Body of pancreas (tissue), 4 donors: ENCODE measurements around the gene KLK15. TPM values are rescaled to one million over a fixed set of nuclear protein-coding genes. Genes with fewer than 3 reads are reported as not detected.

Source experiments
- ATAC-seq: fragments of 150-250 bp; one replicate; pipeline ENCODE4 v1.9.1; 2016
- DNase-seq, 4 donors: peaks; one replicate each; pipeline ENCODE4 v3.0.0-alpha.2; 2019
- H3K27ac ChIP-seq, 4 donors: fragments of 200-600 bp; sonication (generic); 1 replicate in 3 of 4; 2 replicates in 1 of 4; pipeline versions ENCODE4 v1.5.1 to v1.6.1; 2016 to 2019; ENCODE audit warnings: mild to moderate bottlenecking in 1 of 4, mixed read lengths in 1 of 4, moderate library complexity in 1 of 4
- H3K27me3 ChIP-seq, 2 donors: fragments of 200-600 bp; sonication (generic); one replicate each; pipeline ENCODE4 v1.6.0; 2016; ENCODE audit warnings: mild to moderate bottlenecking in 1 of 2
- H3K36me3 ChIP-seq, 2 donors: fragments of 200-600 bp; sonication (generic); replicated peaks in 1 of 2; 2 replicates each; pipeline ENCODE4 v1.5.1; 2016; ENCODE audit warnings: low read depth in 2 of 2; ENCODE audit not compliant: insufficient read depth in 1 of 2
- H3K4me1 ChIP-seq: fragments of 200-600 bp; sonication (generic); one replicate; pipeline ENCODE4 v1.6.0; 2016
- H3K4me3 ChIP-seq, 2 donors: fragments of 200-600 bp; sonication (generic); 1 replicate in 1 of 2; 2 replicates in 1 of 2; pipeline ENCODE4 v1.5.1; 2016 to 2019
- H3K9me3 ChIP-seq, 3 donors: fragments of 200-600 bp; sonication (generic); 1 replicate in 2 of 3; 2 replicates in 1 of 3; pipeline ENCODE4 v1.5.1; 2016
- CTCF ChIP-seq, 7 experiments: fragments of 450-650 bp in 4 of 7; fragments of 200-600 bp in 3 of 7; sonication (generic) in 3 of 7; IDR thresholded peaks; one replicate each; pipeline ENCODE4 v1.5.1; 2016 to 2019; ENCODE audit warnings: antibody characterized with exemption in 7 of 7
- POLR2A ChIP-seq, 3 donors: fragments of 450-650 bp; IDR thresholded peaks; one replicate each; pipeline ENCODE4 v1.6.1; 2016; ENCODE audit warnings: antibody characterized with exemption in 3 of 3, mild to moderate bottlenecking in 2 of 3
- WGBS, 2 donors: methylation state at CpG; one replicate each; pipeline ENCODE4 v1.1.5; 2017; 5-methylcytosine and 5-hydroxymethylcytosine counted together
- intact Hi-C: fragments of 100-400 bp; cut with DNase I; formaldehyde crosslinking; loops from one replicate; pipeline ENCODE4 v1.15.1; 2023
- small RNA-seq: library from RNA; depleted of rRNA; stranded (forward); fragments of <200 nt; gene quantifications from one replicate; pipeline ENCODE3, GENCODE V24; 2016
- total RNA-seq, 2 donors: library from RNA; depleted of rRNA; stranded (reverse); fragments of >200 nt; gene quantifications; one replicate each; pipeline ENCODE4 v1.1.0, GENCODE V29; 2016

Gene KLK15
- total RNA-seq, 2 donors from 2014 or later = not detected

GRCh38 chr19:50778906-50779430, 54.4 kb downstream of the KLK15 start:
- no peak for TF ChIP-seq POLR2A (IDR thresholded peaks at IDR 0.05)
- no peak for TF ChIP-seq CTCF (IDR thresholded peaks at IDR 0.05)
- Histone ChIP-seq H3K27ac (no peak overlapping the region), H3K4me3 (no peak overlapping the region), H3K36me3 (no peaks in the 10 kb centered on the region), H3K4me1 (no peaks in the 10 kb centered on the region), H3K9me3 (no peaks in the 10 kb centered on the region), H3K27me3 (peaks cover 0 to 39% of the 10 kb centered on the region in 2 donors)
- no peak for DNase-seq
- ATAC-seq = no peak
- WGBS, 2 donors = 32% methylated on average over 6 to 7 of the region's 7 CpGs
- intact Hi-C loops = no loop called here

GRCh38 chr19:50777830-50778303, 55.5 kb downstream of the KLK15 start:
- ATAC-seq (no peak), DNase-seq (no peak)
- 0% methylated on average over 3 to 30 of the region's 30 CpGs for WGBS, 2 donors
- intact Hi-C loops = no loop called here
- peaks cover 0 to 39% of the 10 kb centered on the region in 2 donors for H3K27me3 ChIP-seq
- no peak overlapping the region for H3K4me3 ChIP-seq
- no peaks in the 10 kb centered on the region for H3K9me3 ChIP-seq
- no peak overlapping the region for H3K27ac ChIP-seq
- H3K4me1 ChIP-seq = no peaks in the 10 kb centered on the region
- TF ChIP-seq POLR2A (IDR thresholded peaks at IDR 0.05) (no peak), CTCF (IDR thresholded peaks at IDR 0.05) (no peak)
- H3K36me3 ChIP-seq = no peaks in the 10 kb centered on the region

GRCh38 chr19:50777261-50777660, 56.1 kb downstream of the KLK15 start:
- H3K27ac ChIP-seq = no peak overlapping the region
- no peak for TF ChIP-seq POLR2A (IDR thresholded peaks at IDR 0.05)
- no peak for TF ChIP-seq CTCF (IDR thresholded peaks at IDR 0.05)
- ATAC-seq (no peak), DNase-seq (no peak)
- peaks cover 0 to 5% (median 0%) of the 10 kb centered on the region in 3 donors for H3K9me3 ChIP-seq
- intact Hi-C loops = no loop called here
- peaks cover 0 to 39% of the 10 kb centered on the region in 2 donors for H3K27me3 ChIP-seq
- H3K4me1 ChIP-seq = no peaks in the 10 kb centered on the region
- H3K36me3 ChIP-seq = no peaks in the 10 kb centered on the region
- H3K4me3 ChIP-seq = no peak overlapping the region
- 21 to 28% methylated on average over 4 of the region's 4 CpGs for WGBS, 2 donors

- Histone ChIP-seq H3K9me3 (peaks cover 0 to 5% (median 0%) of the 10 kb centered on the region in 3 donors), H3K27ac (no peak overlapping the region), H3K4me1 (no peaks in the 10 kb centered on the region), H3K4me3 (no peak overlapping the region), H3K36me3 (no peaks in the 10 kb centered on the region), H3K27me3 (peaks cover 0 to 31% of the 10 kb centered on the region in 2 donors)
- no peak for DNase-seq
- TF ChIP-seq CTCF (IDR thresholded peaks at IDR 0.05) (no peak), POLR2A (IDR thresholded peaks at IDR 0.05) (no peak)
- intact Hi-C loops = no loop called here
- no peak for ATAC-seq
- 69 to 71% methylated on average over 5 of the region's 5 CpGs for WGBS, 2 donors
Measured at GRCh38 chr19:50776131-50776530, 57.2 kb downstream of the KLK15 start.

Small RNA genes lying within 50 kb of the gene (small RNA-seq; reads per million reads assigned to genes)
- gene SNORD88A (133 reads per million, percentile 97 among the genes with 10 or more reads in this experiment), gene SNORD88B (not detected), gene SNORD88C (not detected)

Other genes with a start within 250 kb of the KLK15 start
- gene SYT3, start 193.7 kb downstream of the KLK15 start, total RNA-seq = under 1 TPM; 0.33 to 0.52 TPM
- not detected for gene C19orf81, start 184.1 kb downstream of the KLK15 start, total RNA-seq
- gene SHANK1, start 113.8 kb downstream of the KLK15 start, total RNA-seq = 1 to 10 TPM in 1 of 2 donors, under 1 TPM in 1; 0.26 to 2.3 TPM
- gene CLEC11A, start 110.2 kb downstream of the KLK15 start, total RNA-seq = 10 to 100 TPM in 1 of 2 donors, 1 to 10 TPM in 1; 5.2 to 24.1 TPM
- not detected for gene GPR32, start 63.1 kb downstream of the KLK15 start, total RNA-seq
- not detected for gene ACP4, start 43.2 kb downstream of the KLK15 start, total RNA-seq
- gene KLK1, start 9.8 kb downstream of the KLK15 start, total RNA-seq = 100 to 1,000 TPM; 937 to 947 TPM
- not detected for gene KLK3, start 21.3 kb upstream of the KLK15 start, total RNA-seq
- not detected for gene KLK2, start 39.9 kb upstream of the KLK15 start, total RNA-seq
- not detected for gene KLK4, start 77.8 kb upstream of the KLK15 start, total RNA-seq
- gene KLK5, start 119.5 kb upstream of the KLK15 start, total RNA-seq = not detected
- not detected for gene KLK6, start 136.0 kb upstream of the KLK15 start, total RNA-seq
- 1 to 10 TPM in 1 of 2 donors, not detected in 1; 4.2 TPM for gene KLK7, start 150.3 kb upstream of the KLK15 start, total RNA-seq
- gene KLK8, start 168.0 kb upstream of the KLK15 start, total RNA-seq = not detected
- not detected for gene KLK10, start 186.1 kb upstream of the KLK15 start, total RNA-seq
- gene KLK11, start 193.0 kb upstream of the KLK15 start, total RNA-seq = 10 to 100 TPM; 18.4 to 44.8 TPM
- not detected for gene KLK12, start 201.4 kb upstream of the KLK15 start, total RNA-seq
- gene KLK13, start 231.5 kb upstream of the KLK15 start, total RNA-seq = 10 to 100 TPM in 1 of 2 donors, under 1 TPM in 1; 0.52 to 31.6 TPM
- gene KLK14, start 249.3 kb upstream of the KLK15 start, total RNA-seq = not detected